ENCODE measurements around the gene PECR.

Gene PECR

DNA sequence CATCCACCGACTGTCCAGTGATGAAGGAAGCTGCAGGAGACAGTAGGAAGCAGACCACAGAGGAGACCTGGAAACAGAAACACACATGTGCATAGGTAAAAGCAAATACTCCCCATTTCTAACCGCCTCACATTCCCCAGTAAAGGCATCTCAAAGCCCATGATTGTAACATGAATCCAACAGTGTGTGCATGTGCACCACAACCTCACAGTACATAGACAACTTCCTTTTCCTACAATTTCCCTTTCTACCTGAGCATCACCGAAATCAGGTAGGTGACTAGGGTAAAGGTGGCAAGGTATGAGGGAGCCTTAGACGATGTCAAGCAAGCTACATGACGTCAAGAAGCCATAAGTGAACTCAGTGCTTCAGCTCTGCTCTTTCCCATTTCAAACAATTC lies 37.7 kb downstream of the PECR start:
- Mint-ChIP-seq H3K36me3 (ENCODE audit: low read depth) (peaks cover 8% of the 10 kb centered on the region), H3K4me3 (no peak overlapping the region), H3K9me3 (no peaks in the 10 kb centered on the region), H3K27ac (no peak overlapping the region), H3K4me1 (peaks cover 2% of the 10 kb centered on the region), H3K27me3 (no peaks in the 10 kb centered on the region)
- ATAC-seq, result no peak
- DNase-seq, result no peak

DNA sequence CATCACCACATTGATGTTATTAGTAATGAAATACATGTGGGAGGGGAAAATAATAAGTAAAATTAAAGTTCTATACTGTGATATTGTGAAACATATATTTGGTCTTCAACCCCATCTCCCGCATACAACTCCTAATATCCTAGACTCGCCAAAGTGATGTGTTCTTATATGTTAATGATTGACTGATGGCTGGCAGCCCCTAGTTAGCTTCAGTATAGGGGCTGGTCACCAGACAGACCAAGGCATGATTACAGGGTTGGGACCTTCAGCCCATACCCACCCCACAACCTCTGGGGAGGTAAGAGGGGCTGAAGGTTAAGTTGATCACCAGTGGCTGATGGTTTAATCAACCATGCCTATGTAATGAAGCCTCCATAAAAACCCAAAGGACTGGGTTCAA lies 40.2 kb downstream of the PECR start:
- ATAC-seq (no peak), DNase-seq (no peak)
- no peaks in the 10 kb centered on the region for H3K9me3 Mint-ChIP-seq
- peaks cover 8% of the 10 kb centered on the region for H3K36me3 Mint-ChIP-seq (ENCODE audit: low read depth)
- H3K4me3 Mint-ChIP-seq, result no peak overlapping the region
- H3K27ac Mint-ChIP-seq, result no peak overlapping the region
- H3K27me3 Mint-ChIP-seq, result no peaks in the 10 kb centered on the region
- H3K4me1 Mint-ChIP-seq, result peaks cover 2% of the 10 kb centered on the region

DNA sequence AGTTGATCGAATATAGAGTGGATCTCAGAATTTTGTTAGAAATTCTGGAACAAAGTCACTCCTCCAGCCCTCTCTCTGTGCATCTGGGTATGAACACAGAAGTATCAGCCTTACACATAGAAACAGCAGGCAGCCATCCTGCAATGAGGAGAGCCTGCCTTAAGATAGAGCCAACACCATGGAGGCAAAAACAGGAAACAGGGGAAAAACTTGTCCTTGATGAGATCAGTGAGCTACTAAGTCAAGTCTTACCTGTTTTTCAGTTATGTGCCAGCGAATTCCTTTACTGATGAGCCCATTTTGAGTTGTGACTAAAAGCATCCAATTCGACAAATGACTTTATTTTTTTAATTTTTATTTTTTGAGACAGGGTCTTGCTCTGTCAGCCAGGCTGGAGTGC lies 41.7 kb downstream of the PECR start:
- H3K4me3 Mint-ChIP-seq, result no peak overlapping the region
- no peak overlapping the region for H3K27ac Mint-ChIP-seq
- no peaks in the 10 kb centered on the region for H3K4me1 Mint-ChIP-seq
- H3K36me3 Mint-ChIP-seq (ENCODE audit: low read depth), result peaks cover 8% of the 10 kb centered on the region
- no peaks in the 10 kb centered on the region for H3K27me3 Mint-ChIP-seq
- H3K9me3 Mint-ChIP-seq, result no peaks in the 10 kb centered on the region
- DNase-seq, result no peak
- ATAC-seq, result no peak

DNA sequence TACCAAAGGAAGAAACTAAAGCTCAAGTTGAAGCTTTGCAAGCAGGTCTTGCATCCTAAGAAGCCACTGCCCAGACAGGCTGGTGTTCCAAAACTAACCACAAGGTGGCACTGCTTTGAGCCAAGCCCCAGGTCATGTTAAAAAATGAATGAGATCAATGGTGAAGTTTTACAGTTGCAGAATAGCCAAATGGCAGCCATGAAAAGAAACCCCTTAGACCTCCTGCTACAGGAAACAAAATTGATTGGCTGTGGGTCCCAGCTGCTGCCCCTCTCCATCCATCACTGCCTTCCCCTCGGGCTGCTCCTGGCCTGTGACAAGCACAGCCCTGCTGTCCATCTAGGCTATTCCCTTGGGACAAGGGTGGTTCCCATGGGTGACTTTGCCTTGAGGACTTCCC lies 47.5 kb downstream of the PECR start:
- Mint-ChIP-seq H3K27me3 (no peaks in the 10 kb centered on the region), H3K9me3 (no peaks in the 10 kb centered on the region), H3K4me3 (no peak overlapping the region), H3K27ac (no peak overlapping the region), H3K4me1 (peaks cover 41% of the 10 kb centered on the region), H3K36me3 (ENCODE audit: low read depth) (peaks cover 10% of the 10 kb centered on the region)
- peak; percentile 82 for DNase-seq
- ATAC-seq, result peak; percentile 47

DNA sequence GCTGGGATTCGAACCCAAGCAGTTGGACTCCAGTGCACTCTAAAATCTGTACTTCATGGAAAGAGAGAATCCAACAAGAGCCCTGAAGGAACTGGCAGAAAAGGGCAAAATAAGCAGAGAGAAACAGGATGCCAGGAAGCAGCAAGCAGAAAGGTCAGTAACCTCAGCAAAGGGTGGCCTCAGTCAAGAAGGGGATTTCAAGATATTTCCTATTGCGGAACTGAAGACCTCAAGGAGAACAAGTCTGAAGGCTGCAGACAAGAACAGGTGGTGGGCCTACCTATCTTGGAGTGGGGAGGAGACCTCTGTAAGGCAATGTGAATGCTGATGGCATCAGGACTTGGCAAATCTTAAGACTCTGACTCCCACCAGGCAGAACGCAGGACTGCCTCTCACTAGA lies 48.2 kb downstream of the PECR start:
- Mint-ChIP-seq H3K4me1 (peaks cover 41% of the 10 kb centered on the region), H3K27me3 (no peaks in the 10 kb centered on the region), H3K9me3 (no peaks in the 10 kb centered on the region), H3K36me3 (ENCODE audit: low read depth) (peaks cover 10% of the 10 kb centered on the region), H3K27ac (no peak overlapping the region), H3K4me3 (no peak overlapping the region)
- DNase-seq, result no peak
- no peak for ATAC-seq

DNA sequence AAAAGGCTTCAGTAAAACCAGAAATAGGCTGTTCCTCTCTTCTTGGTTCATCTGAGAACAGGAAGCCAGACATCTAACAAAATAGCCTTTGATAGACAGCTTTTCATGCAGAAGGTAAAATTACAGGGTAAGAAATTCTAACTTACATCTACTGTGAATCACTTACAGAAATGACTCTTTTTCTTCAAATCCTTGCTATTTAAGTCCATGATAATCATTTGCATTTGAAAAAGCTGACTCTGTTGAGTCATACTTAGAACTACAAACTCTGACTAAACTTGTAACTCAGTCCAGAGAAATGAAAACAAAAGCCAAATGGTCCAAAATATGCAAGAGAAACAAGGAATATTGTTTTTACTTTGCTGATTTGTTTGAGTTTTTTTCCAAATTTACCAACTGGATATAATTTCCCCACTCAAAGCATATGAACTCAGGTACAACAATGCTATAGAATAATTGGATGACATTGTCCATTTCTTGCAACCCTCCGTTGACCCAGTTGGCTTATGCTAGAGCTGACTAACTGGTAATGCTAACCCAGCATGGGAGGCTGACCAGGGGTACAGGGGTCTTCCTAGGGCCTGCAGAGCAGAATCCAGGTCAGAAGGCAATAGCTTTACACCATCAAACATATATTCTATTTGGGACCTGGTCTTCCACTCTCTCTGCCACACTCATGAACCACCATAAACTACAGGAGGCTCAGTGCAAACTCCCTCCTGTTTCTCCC lies 49.5 kb downstream of the PECR start:
- no peaks in the 10 kb centered on the region for H3K9me3 Mint-ChIP-seq
- ATAC-seq (peak; percentile 83), DNase-seq (no peak)
- H3K4me1 Mint-ChIP-seq, result peaks cover 41% of the 10 kb centered on the region
- peak overlapping the region; percentile 60 for H3K4me3 Mint-ChIP-seq
- H3K27ac Mint-ChIP-seq, result peak overlapping the region; percentile 88
- H3K27me3 Mint-ChIP-seq, result no peaks in the 10 kb centered on the region
- peaks cover 10% of the 10 kb centered on the region for H3K36me3 Mint-ChIP-seq (ENCODE audit: low read depth)

DNA sequence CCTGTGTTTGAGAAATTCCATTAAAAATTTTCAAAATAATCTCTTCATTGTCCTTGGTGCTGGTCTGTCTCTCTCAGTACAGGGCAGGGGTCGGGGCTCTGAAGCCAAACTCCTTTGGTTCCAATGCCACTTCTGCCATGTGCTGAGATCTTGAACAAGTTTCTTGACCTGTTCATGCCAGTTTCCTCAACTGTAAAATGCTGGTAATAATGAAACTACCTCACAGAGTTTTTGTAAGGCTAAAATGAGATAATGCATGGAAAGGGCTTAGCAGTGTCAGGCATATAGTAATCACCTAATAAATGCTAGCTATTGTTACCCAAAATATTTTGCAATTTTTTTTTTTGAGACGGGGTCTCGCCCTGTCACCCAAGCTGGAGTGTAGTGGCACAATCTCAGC lies 51.4 kb downstream of the PECR start:
- Mint-ChIP-seq H3K27ac (no peak overlapping the region), H3K36me3 (ENCODE audit: low read depth) (peaks cover 10% of the 10 kb centered on the region), H3K9me3 (no peaks in the 10 kb centered on the region), H3K27me3 (no peaks in the 10 kb centered on the region), H3K4me3 (no peak overlapping the region), H3K4me1 (peaks cover 41% of the 10 kb centered on the region)
- DNase-seq, result no peak
- ATAC-seq, result no peak

DNA sequence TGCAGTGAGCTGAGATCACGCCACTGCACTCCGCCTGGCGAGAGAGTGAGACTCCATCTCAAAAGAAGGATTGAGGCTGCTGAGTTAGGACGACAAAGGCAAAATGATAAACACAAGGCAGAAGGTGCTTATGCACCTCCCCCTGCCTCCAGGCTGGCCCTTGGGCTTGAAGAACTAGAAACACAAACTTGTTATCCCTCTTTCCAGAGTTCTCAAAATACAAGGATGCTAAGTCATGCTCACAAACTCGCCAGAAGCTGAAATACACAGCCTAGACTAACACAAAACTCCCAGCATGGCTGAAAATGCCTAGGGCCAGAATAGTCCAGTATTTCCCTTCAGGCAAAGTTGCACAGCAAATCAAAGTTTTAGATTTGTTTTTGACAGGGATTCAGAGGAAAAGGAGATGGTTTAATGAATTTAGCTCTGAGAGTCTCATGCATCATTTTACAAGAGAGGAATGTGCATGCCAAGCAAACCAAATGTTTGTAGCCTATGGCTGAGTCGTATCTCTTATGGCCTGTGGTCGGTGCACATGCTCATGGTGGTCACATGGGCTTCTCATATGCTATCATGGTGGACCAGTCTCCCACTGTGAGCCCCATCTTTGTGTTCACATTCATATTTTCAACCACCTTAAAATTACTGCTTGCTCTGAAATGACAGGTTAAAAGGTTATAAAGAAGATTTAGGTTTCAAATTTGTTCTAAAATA lies 52.0 kb downstream of the PECR start:
- Mint-ChIP-seq H3K27ac (no peak overlapping the region), H3K4me1 (peaks cover 41% of the 10 kb centered on the region), H3K9me3 (no peaks in the 10 kb centered on the region), H3K27me3 (no peaks in the 10 kb centered on the region), H3K36me3 (ENCODE audit: low read depth) (peaks cover 10% of the 10 kb centered on the region), H3K4me3 (no peak overlapping the region)
- no peak for DNase-seq
- ATAC-seq, result peak; percentile 40

DNA sequence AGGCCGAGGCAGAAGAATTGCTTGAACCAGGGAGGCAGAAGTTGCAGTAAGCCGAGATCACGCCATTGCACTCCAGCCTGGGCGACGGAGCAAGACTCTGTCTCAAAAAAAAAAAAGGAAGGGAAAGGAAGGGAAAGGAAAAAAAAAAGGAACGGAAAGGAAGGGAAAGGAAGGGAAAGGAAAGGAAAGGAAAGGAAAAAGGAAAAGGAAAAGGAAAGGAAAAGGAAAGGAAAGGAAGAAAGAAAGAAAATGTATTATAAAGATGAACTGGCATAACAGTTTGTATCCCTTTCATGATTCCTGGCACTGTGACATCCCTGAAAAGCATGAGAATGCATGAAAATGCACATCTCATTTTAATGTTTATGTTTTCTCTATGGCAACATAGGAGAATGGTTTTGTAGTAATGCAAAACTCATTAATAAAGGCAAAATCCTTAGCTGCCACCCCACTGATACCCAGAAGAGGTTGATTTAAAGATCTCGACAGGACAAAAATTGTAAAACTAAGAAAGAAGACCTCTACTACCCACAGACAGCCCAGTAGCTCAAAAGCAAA lies 56.8 kb downstream of the PECR start:
- Mint-ChIP-seq H3K4me1 (peaks cover 5% of the 10 kb centered on the region), H3K4me3 (no peak overlapping the region), H3K27me3 (no peaks in the 10 kb centered on the region), H3K36me3 (ENCODE audit: low read depth) (peaks cover 6% of the 10 kb centered on the region), H3K27ac (no peak overlapping the region), H3K9me3 (no peaks in the 10 kb centered on the region)
- DNase-seq, result no peak
- ATAC-seq, result no peak

DNA sequence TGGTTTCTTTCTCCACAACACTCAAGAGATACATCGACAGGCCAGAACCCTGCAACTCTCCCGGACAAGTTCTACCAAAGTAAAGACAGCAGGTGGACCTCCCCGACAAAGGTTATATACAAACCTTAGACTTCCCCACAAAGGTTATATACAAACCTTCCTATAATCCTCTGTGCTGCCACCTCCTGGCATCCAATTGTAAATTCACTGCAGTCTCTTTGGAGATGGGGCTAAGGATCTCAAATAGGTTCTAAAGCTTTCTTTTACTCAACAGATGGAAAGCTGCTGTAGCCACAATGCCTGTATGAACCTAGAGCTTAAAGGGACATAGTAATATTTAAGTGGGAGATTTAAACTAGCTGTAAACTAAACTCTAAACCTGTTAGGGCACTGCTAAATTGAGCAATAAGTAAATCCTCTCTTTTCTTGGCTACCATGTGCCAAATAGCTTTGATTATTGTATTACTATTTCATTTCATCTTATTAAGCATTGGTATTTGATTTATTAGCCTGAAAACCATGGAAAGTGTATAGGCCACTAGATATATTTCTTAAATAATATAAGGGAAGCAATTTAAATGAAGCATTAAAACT lies 58.5 kb downstream of the PECR start:
- H3K4me1 Mint-ChIP-seq, result peaks cover 5% of the 10 kb centered on the region
- no peaks in the 10 kb centered on the region for H3K9me3 Mint-ChIP-seq
- no peaks in the 10 kb centered on the region for H3K27me3 Mint-ChIP-seq
- H3K4me3 Mint-ChIP-seq, result no peak overlapping the region
- ATAC-seq (peak; percentile 75), DNase-seq (peak; percentile 62)
- no peaks in the 10 kb centered on the region for H3K36me3 Mint-ChIP-seq (ENCODE audit: low read depth)
- no peak overlapping the region for H3K27ac Mint-ChIP-seq

DNA sequence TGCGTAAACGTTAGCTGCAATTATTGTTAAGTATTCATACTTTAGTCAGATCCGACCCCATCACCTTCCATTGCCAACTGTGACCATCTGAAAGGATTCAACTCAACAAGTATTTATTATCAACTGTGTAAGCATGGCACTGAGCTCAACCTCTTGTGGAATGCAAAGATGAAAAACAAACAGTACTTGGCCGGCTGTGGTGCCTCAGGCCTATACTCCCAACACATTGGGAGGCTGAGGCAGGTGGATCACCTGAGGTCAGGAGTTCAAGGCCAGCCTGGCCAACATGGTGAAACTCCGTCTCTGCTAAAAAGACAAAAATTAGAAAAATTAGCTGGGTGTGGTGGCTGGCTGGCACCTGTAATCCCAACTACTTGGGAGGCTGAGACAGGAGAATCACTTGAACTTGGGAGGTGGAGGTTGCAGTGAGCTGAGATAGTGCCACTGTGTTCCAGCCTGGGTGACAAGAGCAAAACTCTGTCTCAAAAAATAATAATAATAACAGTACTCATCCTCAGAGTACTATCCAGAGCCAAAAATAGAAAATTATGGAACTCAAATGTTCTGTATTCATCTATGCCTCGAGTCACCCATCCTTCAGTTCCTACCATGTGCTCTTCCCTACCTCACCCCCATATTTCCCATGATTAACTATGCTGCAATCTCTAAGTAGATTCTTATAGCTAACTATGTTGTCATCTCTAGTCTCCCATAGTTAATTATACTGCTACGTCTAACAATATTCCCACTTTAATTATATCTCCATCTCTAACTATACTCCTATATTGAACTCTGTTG lies 59.6 kb downstream of the PECR start:
- Mint-ChIP-seq H3K9me3 (no peaks in the 10 kb centered on the region), H3K36me3 (ENCODE audit: low read depth) (no peaks in the 10 kb centered on the region), H3K4me3 (no peak overlapping the region), H3K4me1 (peaks cover 15% of the 10 kb centered on the region), H3K27me3 (no peaks in the 10 kb centered on the region), H3K27ac (no peak overlapping the region)
- DNase-seq (no peak), ATAC-seq (no peak)

DNA sequence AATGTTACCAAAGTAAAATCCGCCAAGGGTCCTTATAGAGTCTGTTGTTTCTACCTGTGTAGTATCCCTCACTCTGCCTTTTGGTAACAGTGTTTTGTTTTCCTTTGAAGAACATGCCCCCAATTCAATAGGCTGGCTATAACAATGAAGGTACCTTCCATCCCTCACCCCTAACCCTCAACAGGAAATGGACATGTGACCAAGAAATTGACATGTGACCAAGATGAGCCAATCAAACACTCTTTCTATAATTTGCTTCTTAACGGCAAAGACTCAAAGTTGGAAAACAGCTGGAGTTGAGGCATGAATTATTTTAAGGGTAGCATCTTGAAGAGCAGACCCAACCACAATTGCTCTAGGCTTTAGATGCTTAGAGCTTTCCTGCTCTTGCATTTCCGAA lies 62.9 kb downstream of the PECR start:
- Mint-ChIP-seq H3K27me3 (no peaks in the 10 kb centered on the region), H3K36me3 (ENCODE audit: low read depth) (no peaks in the 10 kb centered on the region), H3K4me3 (no peak overlapping the region), H3K4me1 (peaks cover 42% of the 10 kb centered on the region), H3K9me3 (no peaks in the 10 kb centered on the region), H3K27ac (no peak overlapping the region)
- no peak for ATAC-seq
- no peak for DNase-seq

DNA sequence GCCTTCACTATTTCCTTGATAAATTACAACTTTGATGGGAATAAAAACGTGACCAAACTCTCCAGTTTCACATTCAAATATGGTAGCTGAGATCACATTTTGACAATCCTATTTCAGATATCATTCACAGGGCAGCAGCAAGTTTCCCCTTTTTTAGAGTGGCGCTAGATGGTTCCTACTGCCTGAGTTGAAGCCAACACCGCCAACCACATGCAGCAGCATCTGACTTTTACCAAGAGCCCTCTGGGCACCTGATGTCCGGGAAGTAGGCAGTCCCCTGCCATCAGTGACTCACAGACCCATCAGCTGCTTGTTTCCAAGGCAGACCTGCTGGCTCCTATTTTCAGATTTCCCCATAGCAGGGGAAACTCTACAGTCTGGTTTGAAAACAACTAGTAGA lies 64.2 kb downstream of the PECR start:
- peak overlapping the region; percentile 75 for H3K27ac Mint-ChIP-seq
- peaks cover 49% of the 10 kb centered on the region for H3K4me1 Mint-ChIP-seq
- no peak overlapping the region for H3K4me3 Mint-ChIP-seq
- DNase-seq, result peak; percentile 41
- ATAC-seq, result peak; percentile 60
- H3K27me3 Mint-ChIP-seq, result no peaks in the 10 kb centered on the region
- no peaks in the 10 kb centered on the region for H3K36me3 Mint-ChIP-seq (ENCODE audit: low read depth)
- no peaks in the 10 kb centered on the region for H3K9me3 Mint-ChIP-seq

DNA sequence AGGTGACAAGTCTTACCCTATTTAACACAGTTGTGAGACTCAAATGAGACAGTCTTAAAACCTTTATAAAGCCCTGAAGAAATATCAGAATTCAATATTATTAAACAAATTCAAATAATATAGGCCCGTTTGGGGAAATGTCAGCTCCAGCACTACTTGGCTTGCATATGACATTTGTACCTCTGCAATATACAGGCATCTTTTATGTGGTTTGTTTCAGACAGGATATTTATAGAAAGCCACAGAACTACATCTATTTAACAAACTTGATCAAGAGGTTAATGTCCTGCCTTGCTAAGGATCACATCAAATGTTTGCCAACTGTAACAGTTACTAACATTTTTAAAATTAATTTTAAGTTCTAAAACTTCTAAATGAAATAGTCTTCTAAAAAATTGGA lies 65.0 kb downstream of the PECR start:
- H3K27ac Mint-ChIP-seq, result peak overlapping the region; percentile 82
- no peaks in the 10 kb centered on the region for H3K36me3 Mint-ChIP-seq (ENCODE audit: low read depth)
- no peaks in the 10 kb centered on the region for H3K27me3 Mint-ChIP-seq
- no peak for DNase-seq
- no peak for ATAC-seq
- peak overlapping the region; percentile 46 for H3K4me3 Mint-ChIP-seq
- H3K4me1 Mint-ChIP-seq, result peaks cover 54% of the 10 kb centered on the region
- H3K9me3 Mint-ChIP-seq, result no peaks in the 10 kb centered on the region
